Transverse colon (tissue), 4 donors: ENCODE measurements around the gene JMJD1C.

Source experiments
- CTCF ChIP-seq, 5 experiments: fragments of 200-600 bp in 3 of 5; fragments of 450-650 bp in 2 of 5; sonication (generic) in 3 of 5; IDR thresholded peaks; 1 replicate in 2 of 5; 2 replicates in 3 of 5; pipeline ENCODE4 v1.5.1; 2016 to 2017; ENCODE audit warnings: antibody characterized with exemption in 5 of 5, inconsistent platforms in 3 of 5, mild to moderate bottlenecking in 2 of 5, moderate library complexity in 1 of 5
- EP300 ChIP-seq: sonication (generic); formaldehyde crosslinking; IDR thresholded peaks from one replicate; pipeline ENCODE4 v1.6.1; 2017; ENCODE audit warnings: antibody characterized with exemption, low read depth
- POLR2A ChIP-seq: fragments of 450-650 bp; IDR thresholded peaks from one replicate; pipeline ENCODE4 v1.6.1; 2016; ENCODE audit warnings: antibody characterized with exemption, mild to moderate bottlenecking, moderate library complexity
- POLR2AphosphoS5 ChIP-seq, 3 donors: sonication (generic); formaldehyde crosslinking; IDR thresholded peaks; one replicate each; pipeline ENCODE4 v1.6.1; 2016; ENCODE audit warnings: antibody characterized with exemption in 3 of 3

- TF ChIP-seq POLR2A (no peak), EP300 (no peak), CTCF (IDR thresholded peaks at IDR 0.05) (no peak), POLR2AphosphoS5 (IDR thresholded peaks at IDR 0.05) (peak in 1 of 3 donors; percentile 9)
These were observed 89.0 kb downstream of the JMJD1C start for GRCh38 chr10:63376560-63377304.
